HEK293 (cell line): ENCODE data around the gene NECTIN2.

Source experiments
- CTCF ChIA-PET: fragments of 350-600 bp; formaldehyde crosslinking; extraction: SDS; loops from one replicate; lab custom pipeline; 2021; ENCODE audit warnings: antibody characterized with exemption; lab: Yijun Ruan, JAX
- POLR2A ChIA-PET: fragments of 300-600 bp; formaldehyde crosslinking; extraction: SDS; loops from one replicate; lab custom pipeline; 2020; ENCODE audit warnings: antibody characterized with exemption, inconsistent platforms; lab: Yijun Ruan, JAX
- H3K27ac ChIP-seq: fragments of 200-500 bp; sonication (Bioruptor generic); 2 replicates; pipeline ENCODE4 v1.5.1; 2014; ENCODE audit warnings: low read depth, low read length, control low read depth, inconsistent platforms; ENCODE audit errors: extremely low read depth
- H3K36me3 ChIP-seq, 2 experiments: fragments of 200-500 bp in 1 of 2; sonication (Bioruptor generic) in 1 of 2; 1 replicate in 1 of 2; 2 replicates in 1 of 2; pipeline ENCODE4 v1.5.1; 2014 to 2017; ENCODE audit warnings: inconsistent platforms in 2 of 2, low read length in 2 of 2; ENCODE audit not compliant: control insufficient read depth in 2 of 2, insufficient read depth in 1 of 2
- H3K4me1 ChIP-seq: fragments of 200-500 bp; sonication (Bioruptor generic); 2 replicates; pipeline ENCODE4 v1.5.1; 2014; ENCODE audit warnings: mild to moderate bottlenecking, low read length, inconsistent platforms; ENCODE audit not compliant: control insufficient read depth, insufficient read depth
- H3K4me3 ChIP-seq: 2 replicates; pipeline ENCODE4 v1.5.1; 2011; ENCODE audit warnings: low read depth, mild to moderate bottlenecking, control low read depth, low read length, moderate library complexity
- H3K9me3 ChIP-seq: fragments of 200-500 bp; sonication (Bioruptor generic); 2 replicates; pipeline ENCODE4 v1.5.1; 2014; ENCODE audit warnings: low read depth, low read length, inconsistent platforms; ENCODE audit not compliant: control insufficient read depth, insufficient read depth
- BCL11A ChIP-seq: fragments of 450-650 bp; formaldehyde crosslinking; IDR thresholded peaks from 2 replicates; pipeline ENCODE4 v1.5.1; 2016; ENCODE audit warnings: low read depth, missing biosample characterization, missing genetic modification characterization
- EGR2 ChIP-seq: fragments of 450-650 bp; formaldehyde crosslinking; IDR thresholded peaks from 2 replicates; pipeline ENCODE4 v1.5.1; 2016; ENCODE audit warnings: low read depth, missing biosample characterization, missing genetic modification characterization
- GLIS1 ChIP-seq: fragments of 450-650 bp; formaldehyde crosslinking; IDR thresholded peaks from 2 replicates; pipeline ENCODE4 v1.5.1; 2016; ENCODE audit warnings: missing biosample characterization, missing genetic modification characterization
- KLF1 ChIP-seq: fragments of 450-650 bp; formaldehyde crosslinking; IDR thresholded peaks from 2 replicates; pipeline ENCODE4 v1.5.1; 2016; ENCODE audit warnings: missing biosample characterization, missing genetic modification characterization
- KLF7 ChIP-seq: fragments of 450-650 bp; formaldehyde crosslinking; IDR thresholded peaks from 2 replicates; pipeline ENCODE4 v1.5.1; 2016; ENCODE audit warnings: missing biosample characterization, missing genetic modification characterization, borderline replicate concordance
- OSR2 ChIP-seq: fragments of 450-650 bp; formaldehyde crosslinking; IDR thresholded peaks from 2 replicates; pipeline ENCODE4 v1.5.1; 2016; ENCODE audit warnings: missing biosample characterization, missing genetic modification characterization
- PATZ1 ChIP-seq: fragments of 450-650 bp; formaldehyde crosslinking; IDR thresholded peaks from 2 replicates; pipeline ENCODE4 v1.5.1; 2016; ENCODE audit warnings: missing biosample characterization, missing genetic modification characterization
- PRDM6 ChIP-seq: fragments of 450-650 bp; formaldehyde crosslinking; IDR thresholded peaks from 2 replicates; pipeline ENCODE4 v1.5.1; 2017; ENCODE audit warnings: missing biosample characterization, missing genetic modification characterization
- REPIN1 ChIP-seq: fragments of 450-650 bp; formaldehyde crosslinking; IDR thresholded peaks from 2 replicates; pipeline ENCODE4 v1.5.1; 2017; ENCODE audit warnings: missing biosample characterization, missing genetic modification characterization, low read depth
- SCRT1 ChIP-seq: fragments of 450-650 bp; formaldehyde crosslinking; IDR thresholded peaks from 2 replicates; pipeline ENCODE4 v1.5.1; 2016; ENCODE audit warnings: missing biosample characterization, missing genetic modification characterization, borderline replicate concordance
- SCRT2 ChIP-seq: fragments of 450-650 bp; formaldehyde crosslinking; IDR thresholded peaks from 2 replicates; pipeline ENCODE4 v1.5.1; 2016; ENCODE audit warnings: missing biosample characterization, missing genetic modification characterization
- ZFHX2 ChIP-seq: fragments of 450-650 bp; formaldehyde crosslinking; conservative IDR thresholded peaks from 2 replicates; pipeline ENCODE4 v1.5.1; 2016; ENCODE audit warnings: missing biosample characterization, missing genetic modification characterization
- ZIC2 ChIP-seq: fragments of 450-650 bp; formaldehyde crosslinking; IDR thresholded peaks from 2 replicates; pipeline ENCODE4 v1.5.1; 2016; ENCODE audit warnings: missing biosample characterization, missing genetic modification characterization
- ZNF114 ChIP-seq: fragments of 450-650 bp; formaldehyde crosslinking; IDR thresholded peaks from 2 replicates; pipeline ENCODE4 v1.5.0; 2017; ENCODE audit warnings: missing biosample characterization, missing genetic modification characterization
- ZNF140 ChIP-seq: fragments of 450-650 bp; formaldehyde crosslinking; IDR thresholded peaks from 2 replicates; pipeline ENCODE4 v1.5.1; 2016; ENCODE audit warnings: missing biosample characterization, missing genetic modification characterization
- ZNF221 ChIP-seq: fragments of 450-650 bp; formaldehyde crosslinking; IDR thresholded peaks from 2 replicates; pipeline ENCODE4 v1.5.1; 2017; ENCODE audit warnings: missing biosample characterization, missing genetic modification characterization, borderline replicate concordance
- ZNF23 ChIP-seq: fragments of 450-650 bp; formaldehyde crosslinking; IDR thresholded peaks from 2 replicates; pipeline ENCODE4 v1.5.1; 2016; ENCODE audit warnings: missing biosample characterization, missing genetic modification characterization, borderline replicate concordance
- ZNF280D ChIP-seq: fragments of 450-650 bp; formaldehyde crosslinking; IDR thresholded peaks from 2 replicates; pipeline ENCODE4 v1.5.1; 2016; ENCODE audit warnings: missing biosample characterization, missing genetic modification characterization
- ZNF324 ChIP-seq: fragments of 450-650 bp; formaldehyde crosslinking; IDR thresholded peaks from 2 replicates; pipeline ENCODE4 v1.5.1; 2016; ENCODE audit warnings: missing biosample characterization, missing genetic modification characterization
- ZNF335 ChIP-seq: fragments of 450-650 bp; formaldehyde crosslinking; conservative IDR thresholded peaks from 2 replicates; pipeline ENCODE4 v1.5.1; 2016; ENCODE audit warnings: missing biosample characterization, missing genetic modification characterization
- ZNF37A ChIP-seq: fragments of 450-650 bp; IDR thresholded peaks from 2 replicates; pipeline ENCODE4 v1.5.1; 2018; ENCODE audit warnings: missing biosample characterization, missing genetic modification characterization
- ZNF510 ChIP-seq: fragments of 450-650 bp; formaldehyde crosslinking; IDR thresholded peaks from 2 replicates; pipeline ENCODE4 v1.5.1; 2018; ENCODE audit warnings: mild to moderate bottlenecking, missing genetic modification characterization, missing biosample characterization; ENCODE audit not compliant: insufficient replicate concordance
- ZNF549 ChIP-seq: fragments of 450-650 bp; IDR thresholded peaks from 2 replicates; pipeline ENCODE4 v1.5.1; 2018; ENCODE audit warnings: missing biosample characterization, missing genetic modification characterization, mild to moderate bottlenecking, inconsistent platforms, moderate library complexity
- ZNF677 ChIP-seq: fragments of 450-650 bp; IDR thresholded peaks from 2 replicates; pipeline ENCODE4 v1.5.0; 2018; ENCODE audit warnings: missing biosample characterization, mild to moderate bottlenecking, missing genetic modification characterization, moderate library complexity
- ZSCAN18 ChIP-seq: fragments of 450-650 bp; formaldehyde crosslinking; IDR thresholded peaks from 2 replicates; pipeline ENCODE4 v1.5.1; 2016; ENCODE audit warnings: missing biosample characterization, missing genetic modification characterization
- ZXDB ChIP-seq: fragments of 450-650 bp; formaldehyde crosslinking; IDR thresholded peaks from 2 replicates; pipeline ENCODE4 v1.5.1; 2016; ENCODE audit warnings: missing biosample characterization, missing genetic modification characterization

NECTIN2 gene

GRCh38 chr19:44856421-44857083 lies 10.5 kb downstream of the NECTIN2 start:
- ChIA-PET POLR2A (interaction anchor here (1.5 kb wide), 1 partner anchor 48 kb away, joined by 5 read pairs; the partner anchor contains the start of gene BCAM), CTCF (interaction anchor here (0.6 to 1.0 kb wide), 4 partner anchors 12 to 70 kb away, joined by 3 to 4 read pairs (median 3); no protein-coding TSS in a partner anchor)
- Histone ChIP-seq H3K27ac (peak overlapping the region; percentile 39; the same call in 1 of the 2 replicates), H3K9me3 (no peaks in the 10 kb centered on the region), H3K4me3 (no peak overlapping the region), H3K4me1 (peaks cover 12% of the 10 kb centered on the region), H3K36me3 (peaks cover 22 to 23% of the 10 kb centered on the region in 2 experiments; a peak in 2 of 3 replicates)
- TF ChIP-seq EGR2 (tag by site-specific recombination) (peak; percentile 75; the same call in 1 of the 2 replicates), ZNF549 (tag by site-specific recombination) (no peak), KLF1 (tag by site-specific recombination) (peak; percentile 31; the same call in 1 of the 2 replicates), ZXDB (tag by site-specific recombination) (0 out of 2 replicates have a peak, but pooled peaks have one; percentile 34), SCRT2 (tag by site-specific recombination) (no peak), ZFHX2 (tag by site-specific recombination) (peak; percentile 69), GLIS1 (tag by site-specific recombination) (peak; percentile 90), OSR2 (peak; percentile 44), KLF7 (peak; percentile 62; the same call in 1 of the 2 replicates), ZIC2 (tag by site-specific recombination) (peak; percentile 63), PATZ1 (tag by site-specific recombination) (no peak), ZNF677 (no peak)

- peaks cover 12% of the 10 kb centered on the region for H3K4me1 ChIP-seq
- H3K27ac ChIP-seq = no peak overlapping the region
- POLR2A ChIA-PET = interaction anchor here (0.6 to 1.5 kb wide), 3 partner anchors 26 to 49 kb away, joined by 5 read pairs; partner anchors contain the start of gene BCAM
- H3K9me3 ChIP-seq = no peaks in the 10 kb centered on the region
- peaks cover 20 to 23% of the 10 kb centered on the region in 2 experiments; a peak in 2 of 3 replicates for H3K36me3 ChIP-seq
- H3K4me3 ChIP-seq = no peak overlapping the region
- CTCF ChIA-PET = interaction anchor here (1.3 kb wide), 1 partner anchor 134 kb away, joined by 3 read pairs; no protein-coding TSS in a partner anchor
- TF ChIP-seq ZNF23 (no peak), ZNF510 (tag by site-specific recombination) (no peak), ZNF221 (tag by site-specific recombination) (no peak), ZIC2 (tag by site-specific recombination) (no peak), ZNF324 (tag by site-specific recombination) (no peak), ZNF280D (no peak), ZNF114 (tag by site-specific recombination) (no peak), REPIN1 (tag by site-specific recombination) (no peak), PRDM6 (tag by site-specific recombination) (no peak), GLIS1 (tag by site-specific recombination) (no peak), ZNF335 (tag by site-specific recombination) (no peak), ZSCAN18 (no peak), BCL11A (tag by site-specific recombination) (no peak), ZNF140 (tag by site-specific recombination) (no peak), SCRT1 (tag by site-specific recombination) (no peak), ZNF37A (tag by site-specific recombination) (no peak), ZFHX2 (tag by site-specific recombination) (no peak)
Measured at GRCh38 chr19:44857837-44858236, 11.7 kb downstream of the NECTIN2 start.
